NK-92 (cell line): ENCODE results near the gene APCDD1L.

Experiments used
- DNase-seq: peaks from one replicate; lab custom pipeline; 2025; ENCODE audit not compliant: unreplicated experiment; lab: John Stamatoyannopoulos, UW

The APCDD1L gene

DNA sequence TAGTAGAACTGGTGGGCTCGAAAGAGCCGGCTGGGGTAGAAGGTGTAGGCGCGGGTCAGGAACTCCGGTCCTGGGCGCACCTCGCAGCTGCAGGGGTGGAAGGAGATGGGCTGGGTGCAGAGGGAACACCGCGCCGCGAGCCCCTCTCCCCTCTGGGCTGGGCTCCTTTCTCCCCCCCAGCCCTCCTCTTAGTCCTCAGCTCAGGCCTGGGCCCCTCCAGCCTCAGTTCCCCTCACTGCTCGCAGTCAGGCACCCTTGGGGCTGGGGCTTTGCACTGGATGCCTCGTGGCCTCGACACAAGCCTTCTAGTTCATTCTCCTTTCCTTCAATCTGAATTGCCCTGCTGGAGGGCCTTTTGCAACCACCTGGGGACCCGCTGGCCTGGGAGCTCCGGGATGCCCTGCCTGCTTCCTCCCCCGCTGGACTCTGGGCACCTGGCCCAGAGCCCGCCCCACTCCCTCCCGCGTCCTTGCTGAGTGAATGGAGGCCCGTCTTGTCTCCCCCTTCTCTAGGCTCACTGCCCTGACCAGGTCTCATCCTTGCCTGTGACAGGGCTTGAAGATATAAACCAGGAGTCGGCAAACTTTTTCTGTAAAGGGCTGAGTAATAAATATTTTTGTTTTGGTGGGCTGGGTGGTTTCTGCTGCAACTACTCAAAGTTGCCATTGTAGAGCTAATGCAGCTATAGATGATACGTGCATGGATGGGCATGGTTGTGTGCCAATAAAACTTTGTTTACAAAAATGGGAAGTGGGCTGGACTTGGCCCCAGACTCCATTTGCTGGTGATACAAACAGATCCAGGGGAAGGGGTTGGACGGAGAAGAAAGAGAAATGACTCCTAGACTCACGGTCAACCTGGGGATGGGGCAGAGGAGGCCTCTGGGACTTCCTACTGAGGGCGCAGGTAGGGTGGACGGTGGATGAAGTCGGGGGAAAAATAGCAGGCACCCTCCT, 47.3 kb downstream of the APCDD1L start:
- no peak for DNase-seq

DNA sequence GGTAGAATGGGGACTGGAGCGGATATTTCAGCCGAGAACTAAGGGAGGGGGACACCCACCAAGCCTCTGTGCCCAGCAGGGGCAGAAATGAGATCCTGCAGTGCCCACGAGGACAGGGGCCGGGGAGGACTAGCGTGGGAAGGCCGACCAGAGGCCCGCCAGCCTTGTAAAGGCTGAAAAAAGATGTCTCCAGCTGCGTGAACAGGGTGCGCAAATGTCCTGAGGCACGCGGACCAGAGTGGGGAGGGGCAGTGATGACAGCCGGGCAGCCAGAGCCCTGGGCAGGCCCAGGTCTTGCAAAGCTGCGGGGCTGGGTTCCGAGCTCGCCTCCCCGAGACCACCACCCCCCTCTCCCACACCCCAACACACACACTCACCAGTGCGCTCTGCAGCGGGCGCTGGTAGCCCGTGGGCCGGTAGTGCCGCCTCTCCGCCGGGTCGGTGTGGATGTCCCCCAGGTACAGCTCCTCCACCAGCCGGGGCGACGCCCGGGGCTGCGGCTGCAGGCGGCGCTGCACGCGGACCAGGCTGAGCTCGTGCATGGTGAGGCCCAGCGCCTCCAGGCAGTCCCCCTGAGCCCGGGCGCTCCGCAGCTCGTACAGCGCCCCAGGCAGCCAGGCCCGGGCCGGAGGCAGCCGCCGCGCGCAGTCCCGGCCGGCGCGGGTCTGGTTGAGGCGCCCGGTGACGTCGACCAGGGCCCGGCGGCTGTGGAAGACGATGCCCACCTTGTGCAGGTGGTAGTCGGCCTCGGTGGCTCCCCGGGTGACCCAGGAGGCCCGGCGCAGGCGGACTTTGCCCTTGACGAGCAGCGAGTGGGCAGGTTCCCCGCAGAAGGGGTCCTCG, 48.2 kb downstream of the APCDD1L start:
- no peak for DNase-seq

GRCh38 chr20:58466095-58466708, 49.0 kb downstream of the APCDD1L start:
- no peak for DNase-seq

DNA sequence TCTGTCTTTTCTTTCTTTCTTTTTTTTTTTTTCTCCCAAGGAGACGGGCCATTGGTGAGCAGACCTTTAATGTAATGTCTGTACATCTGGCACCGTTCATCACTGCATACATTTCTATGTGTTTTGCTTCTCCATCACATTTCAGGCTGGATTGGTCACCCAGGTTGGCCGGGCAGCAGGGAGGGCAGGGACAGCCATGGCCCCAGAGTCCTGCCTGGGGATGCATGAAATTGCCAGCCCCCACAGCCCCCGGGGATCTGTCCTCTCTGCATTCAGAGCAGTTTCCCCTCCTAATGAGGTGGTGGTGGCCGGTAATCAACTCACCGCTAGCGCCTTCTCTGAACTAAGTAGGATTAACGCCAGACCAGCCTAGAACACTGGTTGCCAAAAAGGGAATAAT, 50.4 kb downstream of the APCDD1L start:
- DNase-seq: no peak

- no peak for DNase-seq
Observed at GRCh38 chr20:58463256-58463655, 51.9 kb downstream of the APCDD1L start.

- DNase-seq: no peak
Observed at GRCh38 chr20:58461899-58462298, 53.3 kb downstream of the APCDD1L start.

DNA sequence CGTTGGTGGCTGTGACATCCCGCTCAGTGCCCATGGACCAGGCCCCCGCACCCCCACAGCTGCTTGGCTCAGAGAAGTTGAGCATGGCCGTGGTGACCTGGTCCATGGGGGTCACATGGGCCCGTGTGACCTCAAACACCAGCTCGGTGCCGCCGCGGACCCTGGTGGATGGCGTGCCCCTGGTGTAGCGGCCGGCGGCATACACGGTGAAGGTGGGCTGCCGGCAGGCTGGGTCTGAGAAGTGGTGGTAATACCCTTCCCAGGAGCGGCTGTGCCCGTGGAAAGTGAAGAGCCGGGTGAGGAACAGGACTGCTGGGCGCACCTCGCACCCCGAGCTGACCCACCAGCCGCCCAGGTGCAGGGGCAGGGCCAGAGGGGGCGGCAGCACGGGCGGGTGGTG, 54.1 kb downstream of the APCDD1L start:
- DNase-seq: no peak

- no peak for DNase-seq
Observed at GRCh38 chr20:58459058-58459750, 56.0 kb downstream of the APCDD1L start.

- DNase-seq: no peak
Observed at GRCh38 chr20:58458342-58459057, 56.7 kb downstream of the APCDD1L start.

DNA sequence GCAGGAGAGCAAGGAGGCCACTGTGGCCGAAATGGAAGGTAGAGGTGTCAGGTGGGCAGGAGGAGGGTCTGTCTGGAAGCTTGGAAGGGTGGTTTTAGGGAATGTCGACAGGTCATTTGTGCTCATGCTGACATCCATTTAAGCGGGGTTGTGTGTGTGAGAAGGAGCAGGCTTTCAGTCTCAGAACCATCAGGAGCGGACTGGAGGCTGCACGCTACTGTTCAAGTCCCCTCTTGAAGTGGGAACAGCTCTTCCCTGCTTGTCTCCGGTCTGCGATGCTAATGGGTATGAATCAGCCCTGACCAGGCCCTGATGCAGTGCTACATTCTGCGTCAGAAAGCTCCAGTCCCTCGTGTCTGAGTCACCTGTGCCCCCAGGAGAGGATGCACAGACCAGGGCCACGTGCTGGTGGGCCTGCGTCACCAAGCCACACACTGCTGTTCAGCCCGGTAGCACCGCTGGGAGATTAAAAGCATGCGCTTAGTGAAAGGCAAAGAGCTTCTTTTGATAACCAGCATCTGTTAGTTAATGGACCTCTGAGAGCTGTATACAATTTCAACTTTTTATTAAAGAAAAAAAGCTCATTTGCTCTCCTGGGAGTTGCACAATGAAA, 58.0 kb downstream of the APCDD1L start:
- no peak for DNase-seq

GRCh38 chr20:58454460-58454859, 60.7 kb downstream of the APCDD1L start:
- no peak for DNase-seq

- no peak for DNase-seq
Observed at GRCh38 chr20:58453391-58453790, 61.8 kb downstream of the APCDD1L start.

DNA sequence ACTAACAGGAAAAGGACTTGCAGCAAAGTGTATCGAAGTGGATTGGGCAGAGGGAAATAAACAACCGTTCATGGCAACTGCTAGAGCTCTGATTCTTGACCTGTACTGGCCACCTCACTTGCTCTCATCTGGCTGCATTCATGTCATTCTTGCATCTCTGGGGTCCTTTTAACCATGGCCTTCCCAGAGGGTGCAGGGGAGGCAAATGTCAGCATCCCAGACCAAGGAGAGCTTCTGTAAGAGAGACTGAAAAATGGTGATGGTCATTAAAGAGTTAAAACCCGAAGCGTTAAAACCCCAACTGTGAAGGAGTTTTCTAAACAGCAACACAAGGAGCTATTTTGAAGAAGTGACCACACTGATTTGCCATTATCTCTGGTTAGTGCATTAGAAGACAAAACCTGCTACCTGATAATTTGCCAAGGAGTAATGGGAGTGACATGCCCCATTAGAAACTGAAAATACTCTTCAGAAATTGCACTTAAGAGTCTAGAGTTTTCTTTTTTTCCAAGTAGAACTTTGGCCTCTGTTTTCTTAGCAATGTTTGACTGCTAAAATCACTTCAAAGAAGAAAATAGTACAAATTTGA, 62.4 kb downstream of the APCDD1L start:
- no peak for DNase-seq

DNA sequence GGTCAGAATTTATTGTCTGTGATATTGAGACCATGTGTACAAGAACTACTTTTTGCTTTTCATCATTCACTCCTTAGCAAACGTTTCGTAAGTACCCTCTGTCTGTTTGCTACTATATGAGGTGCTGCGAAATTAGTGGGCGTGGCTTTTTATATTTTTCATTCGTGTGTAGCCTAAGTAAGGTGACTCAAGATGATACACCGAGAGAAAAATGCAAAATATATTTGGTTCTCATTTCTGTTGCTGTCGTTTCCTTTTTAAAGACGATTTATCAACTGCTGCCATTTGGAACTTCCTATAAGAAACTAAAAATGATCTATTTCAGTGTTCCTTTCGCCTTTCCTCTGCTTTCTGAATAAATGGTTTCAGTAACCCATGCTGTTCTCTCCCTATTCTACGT, 64.9 kb downstream of the APCDD1L start:
- DNase-seq: no peak

- no peak for DNase-seq
Observed at GRCh38 chr20:58449681-58450221, 65.4 kb downstream of the APCDD1L start.

DNA sequence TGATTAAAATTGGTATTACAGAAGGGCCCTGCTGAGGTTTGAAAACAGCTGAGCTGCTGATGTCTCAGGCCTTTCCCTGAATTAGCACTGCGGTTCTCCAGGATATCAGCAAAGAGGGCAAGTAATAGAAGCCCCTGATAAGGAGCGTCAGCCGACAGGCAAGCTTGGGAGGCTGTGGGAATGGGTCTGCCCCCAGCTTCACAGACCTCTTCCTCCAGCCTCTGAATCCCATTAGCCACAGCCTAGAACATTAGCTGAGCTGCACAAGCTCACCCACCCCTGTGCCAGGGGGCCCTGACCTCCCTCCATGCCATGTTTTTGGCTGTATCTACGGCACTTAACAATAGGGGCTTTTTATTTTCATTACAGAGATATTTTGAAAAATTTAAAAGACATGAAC, 66.2 kb downstream of the APCDD1L start:
- no peak for DNase-seq

GRCh38 chr20:58447511-58448391, 67.4 kb downstream of the APCDD1L start:
- no peak for DNase-seq

DNA sequence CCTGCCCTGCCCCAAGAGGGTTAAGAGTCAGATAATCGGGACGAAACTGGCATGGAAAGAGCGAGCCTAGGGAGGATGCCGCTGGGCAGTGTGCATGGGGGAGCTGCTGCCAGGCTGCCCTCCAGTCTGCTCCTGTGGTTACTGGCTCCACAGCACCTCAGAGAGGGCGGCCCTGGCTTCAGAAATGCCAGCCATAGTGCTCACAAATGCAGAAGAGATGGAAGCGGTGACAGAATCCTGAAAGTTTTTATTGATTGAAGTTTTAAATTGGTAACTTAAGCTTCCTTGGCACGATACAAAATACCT, 68.3 kb downstream of the APCDD1L start:
- DNase-seq: no peak
